ENCODE data around the gene SLC35F3.

GRCh38 chr1:233959971-233960370, 55.5 kb downstream of the SLC35F3 start:
- TF ChIP-seq CTCF (IDR thresholded peaks at IDR 0.05) (no peak), POLR2A (IDR thresholded peaks at IDR 0.05) (no peak)

Data from adrenal gland (tissue), 5 donors.